ENCODE results near the gene CADM4.
"Not testable (repeated sequence)": the region's sequence is repeated elsewhere in the genome, so short reads cannot be mapped to it uniquely, and the experiment has no call there.

Gene CADM4

DNA sequence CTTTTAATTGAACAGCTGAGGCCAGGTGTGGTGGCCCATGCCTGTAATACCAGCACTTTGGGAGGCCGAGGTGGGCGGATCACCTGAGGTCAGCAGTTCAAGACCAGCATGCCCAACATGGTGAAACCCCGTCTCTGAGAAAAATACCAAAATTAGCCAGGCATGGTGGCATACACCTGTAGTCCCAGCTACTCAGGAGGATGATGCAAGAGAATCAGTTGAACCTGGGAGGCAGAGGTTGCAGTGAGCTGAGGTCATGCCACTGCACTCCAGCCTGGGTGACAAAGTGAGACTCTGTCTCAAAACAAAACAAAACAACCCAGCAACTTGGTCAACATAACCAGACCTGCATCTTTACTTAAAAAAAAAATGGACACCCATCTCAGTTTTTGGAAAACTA lies 52.6 kb downstream of the CADM4 start:
- H3K27me3 Mint-ChIP-seq; intact Hi-C loops (cut with micrococcal nuclease); H3K9me3 Mint-ChIP-seq; H3K4me3 Mint-ChIP-seq; H3K27ac Mint-ChIP-seq: not testable (repeated sequence)
- peaks cover 52% of the 10 kb centered on the region for H3K36me3 Mint-ChIP-seq (ENCODE audit: low read depth)
- H3K4me1 Mint-ChIP-seq (ENCODE audit: low read depth): peaks cover 32% of the 10 kb centered on the region

DNA sequence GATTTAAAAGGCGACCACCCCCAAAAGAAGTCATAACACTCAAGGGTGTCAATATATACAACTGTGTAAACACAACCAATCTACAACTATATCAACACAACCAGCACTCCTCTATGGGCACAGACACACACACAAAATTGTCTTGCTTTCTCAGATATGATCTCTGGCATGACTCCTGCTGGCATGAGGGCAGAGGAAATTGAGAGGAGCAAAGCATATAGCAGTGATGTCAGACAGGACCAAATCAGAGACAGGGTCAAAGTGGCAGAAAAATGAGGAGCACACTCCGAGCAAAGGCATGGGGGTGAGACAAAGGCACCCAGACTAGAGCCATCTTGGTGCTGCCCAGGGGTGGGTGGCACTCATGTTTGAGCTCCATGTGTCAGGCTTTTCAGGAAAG lies 53.3 kb downstream of the CADM4 start:
- no peaks in the 10 kb centered on the region for H3K9me3 Mint-ChIP-seq
- H3K4me1 Mint-ChIP-seq (ENCODE audit: low read depth): peaks cover 32% of the 10 kb centered on the region
- no peak overlapping the region for H3K4me3 Mint-ChIP-seq
- intact Hi-C loops (cut with micrococcal nuclease): no loop called here
- H3K36me3 Mint-ChIP-seq (ENCODE audit: low read depth): peaks cover 45% of the 10 kb centered on the region
- no peaks in the 10 kb centered on the region for H3K27me3 Mint-ChIP-seq
- no peak overlapping the region for H3K27ac Mint-ChIP-seq

DNA sequence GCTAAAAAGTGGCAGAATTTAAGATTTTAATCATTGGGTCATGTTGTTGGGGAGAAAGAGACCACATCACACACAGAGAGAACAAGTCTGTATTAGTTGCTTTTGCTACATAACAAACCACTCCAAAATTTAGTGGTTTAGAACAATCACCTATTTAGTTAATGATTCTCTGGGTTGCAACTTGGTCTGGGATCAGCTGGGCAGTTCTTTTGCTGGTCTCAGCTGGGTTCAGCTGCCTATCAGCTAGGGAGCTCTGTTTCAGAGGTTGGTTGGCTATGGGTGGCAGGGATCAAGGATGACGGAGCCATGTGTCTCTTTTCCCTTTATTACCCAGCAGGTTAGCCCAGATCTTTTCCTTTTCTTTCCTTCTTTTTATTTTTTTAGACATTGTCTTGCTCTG lies 55.2 kb downstream of the CADM4 start:
- intact Hi-C loops (cut with micrococcal nuclease): no loop called here

DNA sequence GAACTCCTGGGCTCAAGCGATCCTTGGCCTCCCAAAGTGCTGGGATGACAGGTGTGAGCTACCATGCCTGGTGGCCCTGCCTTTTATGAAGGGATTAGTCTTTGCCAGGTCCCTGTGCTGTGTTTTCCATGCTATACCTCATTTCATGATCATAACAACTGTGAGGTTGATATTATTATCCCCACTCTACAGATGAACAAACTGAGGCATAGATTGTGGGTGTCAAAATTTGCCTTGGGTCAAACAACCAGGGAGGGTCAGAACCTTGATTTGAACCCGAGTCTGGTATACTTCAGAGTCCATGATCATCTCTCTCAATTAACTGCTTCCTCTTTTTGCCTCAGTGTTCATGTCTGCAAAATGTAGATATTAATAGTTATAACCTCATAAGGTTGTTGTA lies 57.2 kb downstream of the CADM4 start:
- H3K27ac Mint-ChIP-seq: no peak overlapping the region
- peaks cover 17% of the 10 kb centered on the region for H3K36me3 Mint-ChIP-seq (ENCODE audit: low read depth)
- H3K4me3 Mint-ChIP-seq: no peak overlapping the region
- peaks cover 39% of the 10 kb centered on the region for H3K4me1 Mint-ChIP-seq (ENCODE audit: low read depth)
- no peaks in the 10 kb centered on the region for H3K9me3 Mint-ChIP-seq
- no peaks in the 10 kb centered on the region for H3K27me3 Mint-ChIP-seq
- intact Hi-C loops (cut with micrococcal nuclease): no loop called here

More for the DNA sequence above, 55.2 kb downstream of the CADM4 start:
- H3K27me3 Mint-ChIP-seq: no peaks in the 10 kb centered on the region
- H3K27ac Mint-ChIP-seq: peak overlapping the region; percentile 77
- peaks cover 28% of the 10 kb centered on the region for H3K36me3 Mint-ChIP-seq (ENCODE audit: low read depth)
- no peak overlapping the region for H3K4me3 Mint-ChIP-seq
- peaks cover 30% of the 10 kb centered on the region for H3K4me1 Mint-ChIP-seq (ENCODE audit: low read depth)
- no peaks in the 10 kb centered on the region for H3K9me3 Mint-ChIP-seq

DNA sequence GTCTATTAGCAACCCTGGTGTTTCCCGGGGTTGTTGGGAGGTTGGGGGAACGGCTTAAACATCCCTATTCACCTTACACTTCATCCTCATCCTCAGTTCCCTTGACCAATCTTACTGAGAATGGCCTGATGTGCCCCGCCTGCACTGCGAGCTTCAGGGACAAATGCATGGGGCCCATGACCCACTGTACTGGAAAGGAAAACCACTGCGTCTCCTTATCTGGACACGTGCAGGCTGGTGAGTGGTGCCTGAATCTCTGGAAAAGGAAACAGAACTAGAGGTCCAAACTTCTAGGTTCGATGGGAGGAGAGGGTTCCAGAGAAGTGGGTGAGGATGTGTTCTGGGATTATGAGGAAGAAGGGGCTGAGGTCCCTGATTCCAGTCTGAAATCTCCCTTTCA lies 58.2 kb downstream of the CADM4 start:
- H3K27me3 Mint-ChIP-seq: no peaks in the 10 kb centered on the region
- intact Hi-C loops (cut with micrococcal nuclease): no loop called here
- no peaks in the 10 kb centered on the region for H3K9me3 Mint-ChIP-seq
- peak overlapping the region; percentile 16 for H3K27ac Mint-ChIP-seq
- no peak overlapping the region for H3K4me3 Mint-ChIP-seq
- peaks cover 41% of the 10 kb centered on the region for H3K4me1 Mint-ChIP-seq (ENCODE audit: low read depth)
- H3K36me3 Mint-ChIP-seq (ENCODE audit: low read depth): peaks cover 10% of the 10 kb centered on the region

DNA sequence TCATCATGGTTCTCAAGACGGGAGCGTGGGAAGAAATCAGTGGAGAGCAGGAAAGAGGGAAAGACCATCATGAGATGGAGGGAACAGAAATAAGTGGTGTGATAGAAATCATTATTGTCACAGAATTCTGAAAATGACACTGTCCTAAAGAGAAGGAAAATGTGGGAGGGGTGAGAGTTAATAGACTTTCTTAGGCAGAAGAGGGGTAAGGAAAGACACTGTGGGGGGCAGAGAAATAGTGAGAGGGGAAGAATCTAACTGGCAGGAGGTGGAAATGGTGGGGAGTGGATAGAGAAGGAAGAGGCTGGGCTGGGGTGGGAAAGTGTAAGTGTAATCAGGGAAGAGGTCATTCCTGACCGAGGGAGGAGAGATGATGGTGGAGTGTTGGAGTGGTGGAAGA lies 60.9 kb downstream of the CADM4 start:
- H3K4me1 Mint-ChIP-seq (ENCODE audit: low read depth): peaks cover 38% of the 10 kb centered on the region
- H3K9me3 Mint-ChIP-seq: no peaks in the 10 kb centered on the region
- peak overlapping the region; percentile 2 for H3K27ac Mint-ChIP-seq
- H3K4me3 Mint-ChIP-seq: no peak overlapping the region
- H3K36me3 Mint-ChIP-seq (ENCODE audit: low read depth): peaks cover 7% of the 10 kb centered on the region
- intact Hi-C loops (cut with micrococcal nuclease): no loop called here
- no peaks in the 10 kb centered on the region for H3K27me3 Mint-ChIP-seq

DNA sequence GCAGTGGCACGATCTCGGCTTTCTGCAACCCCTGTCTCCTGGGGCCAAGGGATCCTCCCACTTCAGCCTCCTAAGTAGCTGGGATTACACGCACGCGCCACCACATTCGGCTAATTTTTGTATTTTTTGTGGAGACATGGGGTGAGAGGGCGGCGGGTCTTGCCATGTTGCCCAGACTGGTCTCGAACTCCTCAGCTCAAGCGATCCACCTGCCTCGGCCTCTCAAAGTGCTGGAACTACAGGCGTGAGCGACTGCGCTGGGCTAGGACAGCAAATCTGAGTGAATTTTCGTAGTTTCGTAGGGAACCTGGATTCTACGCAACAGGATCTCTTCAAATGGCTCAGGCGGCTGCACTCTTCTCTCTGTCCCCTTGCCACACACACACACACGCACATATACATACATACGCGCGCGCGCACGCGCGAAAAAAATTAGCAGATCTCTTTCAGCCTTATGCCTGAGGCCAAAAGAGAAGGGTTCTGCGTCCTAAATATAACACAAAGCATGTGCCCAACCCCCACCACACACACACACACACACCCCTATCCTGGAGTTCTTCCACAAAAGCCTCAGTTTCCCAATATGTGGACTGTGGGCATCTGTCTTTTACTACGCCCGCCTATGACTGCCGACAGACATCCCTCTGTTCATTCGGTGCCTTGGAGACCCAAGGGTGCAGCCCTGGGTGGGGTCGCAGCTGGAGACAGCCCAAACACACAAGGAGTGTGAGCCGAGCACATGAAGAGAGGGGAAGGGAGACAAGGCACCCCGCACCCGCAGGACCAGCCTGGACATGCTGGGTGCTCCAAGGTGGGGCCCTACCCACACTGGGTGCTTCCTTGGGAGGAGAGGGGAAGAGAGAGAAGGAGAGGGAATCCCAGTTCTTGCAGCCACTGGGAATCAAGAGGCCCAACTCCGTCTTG lies 63.4 kb downstream of the CADM4 start:
- Mint-ChIP-seq H3K36me3 (ENCODE audit: low read depth) (peaks cover 18% of the 10 kb centered on the region), H3K4me1 (ENCODE audit: low read depth) (peaks cover 43% of the 10 kb centered on the region), H3K9me3 (no peaks in the 10 kb centered on the region), H3K4me3 (peak overlapping the region; percentile 50), H3K27ac (peak overlapping the region; percentile 94), H3K27me3 (no peaks in the 10 kb centered on the region)
- intact Hi-C loops (cut with micrococcal nuclease): loop anchor here (1.0 kb wide), 1 partner anchor 20 kb away; the partner anchor contains the start of genes IRGQ and ZNF576

DNA sequence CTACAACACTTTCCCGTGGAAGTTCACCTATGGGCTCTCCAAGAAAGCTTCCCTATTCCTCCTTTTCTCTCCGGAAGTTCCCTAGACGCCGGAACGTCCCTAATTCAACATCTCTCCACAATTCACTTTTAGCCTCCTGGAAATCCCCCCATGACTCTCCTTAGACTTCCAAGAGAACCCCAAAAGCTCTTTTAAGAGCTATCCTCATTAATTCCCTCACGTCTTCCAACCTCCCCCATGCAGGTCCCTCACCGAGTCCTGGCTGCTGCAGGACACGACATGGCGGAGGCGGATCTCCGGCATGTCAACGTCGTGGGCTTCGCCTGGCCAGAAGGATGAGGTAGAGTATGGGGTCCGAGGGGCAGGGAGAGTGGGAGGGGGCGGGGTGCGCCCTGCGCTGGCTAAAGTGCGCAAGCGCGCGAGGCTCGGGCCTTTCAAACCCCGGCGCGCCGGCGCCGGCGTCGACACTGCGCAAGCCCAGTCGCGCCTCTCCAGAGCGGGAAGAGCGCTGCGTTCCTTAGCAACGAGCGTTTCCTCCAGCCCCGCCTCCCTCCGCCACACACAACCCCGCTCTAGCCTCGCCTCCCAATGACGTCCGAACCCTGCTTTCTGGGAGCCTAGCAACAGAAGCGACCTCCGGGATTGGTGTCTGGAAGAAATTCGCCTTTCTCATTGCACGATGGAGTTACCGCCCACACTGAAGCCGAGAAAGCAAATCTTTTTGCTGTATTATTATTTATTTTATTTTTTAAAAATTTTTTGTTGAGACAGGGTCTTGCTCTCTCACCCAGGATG lies 64.3 kb downstream of the CADM4 start, which contains the start of the genes PINLYP and XRCC1:
TSS of gene PINLYP (plus strand) at position 646 of the 795 bp plus-strand sequence. CDS start 1,391 bp downstream, outside the sequence.
TSS of gene XRCC1 (minus strand) at position 372 of the 795 bp plus-strand sequence. CDS start at position 303, 69 bp downstream.
- H3K36me3 Mint-ChIP-seq (ENCODE audit: low read depth): peaks cover 26% of the 10 kb centered on the region
- H3K9me3 Mint-ChIP-seq: no peaks in the 10 kb centered on the region
- H3K27me3 Mint-ChIP-seq: no peaks in the 10 kb centered on the region
- intact Hi-C loops (cut with micrococcal nuclease): loop anchor here (1.0 kb wide), 1 partner anchor 21 kb away; the partner anchor contains the start of genes IRGQ and ZNF576
- peak within 1 kb of the TSS; percentile 94 for H3K4me3 Mint-ChIP-seq
- peaks cover 44% of the 10 kb centered on the region for H3K4me1 Mint-ChIP-seq (ENCODE audit: low read depth)
- H3K27ac Mint-ChIP-seq: peak within 1 kb of the TSS; percentile 94

DNA sequence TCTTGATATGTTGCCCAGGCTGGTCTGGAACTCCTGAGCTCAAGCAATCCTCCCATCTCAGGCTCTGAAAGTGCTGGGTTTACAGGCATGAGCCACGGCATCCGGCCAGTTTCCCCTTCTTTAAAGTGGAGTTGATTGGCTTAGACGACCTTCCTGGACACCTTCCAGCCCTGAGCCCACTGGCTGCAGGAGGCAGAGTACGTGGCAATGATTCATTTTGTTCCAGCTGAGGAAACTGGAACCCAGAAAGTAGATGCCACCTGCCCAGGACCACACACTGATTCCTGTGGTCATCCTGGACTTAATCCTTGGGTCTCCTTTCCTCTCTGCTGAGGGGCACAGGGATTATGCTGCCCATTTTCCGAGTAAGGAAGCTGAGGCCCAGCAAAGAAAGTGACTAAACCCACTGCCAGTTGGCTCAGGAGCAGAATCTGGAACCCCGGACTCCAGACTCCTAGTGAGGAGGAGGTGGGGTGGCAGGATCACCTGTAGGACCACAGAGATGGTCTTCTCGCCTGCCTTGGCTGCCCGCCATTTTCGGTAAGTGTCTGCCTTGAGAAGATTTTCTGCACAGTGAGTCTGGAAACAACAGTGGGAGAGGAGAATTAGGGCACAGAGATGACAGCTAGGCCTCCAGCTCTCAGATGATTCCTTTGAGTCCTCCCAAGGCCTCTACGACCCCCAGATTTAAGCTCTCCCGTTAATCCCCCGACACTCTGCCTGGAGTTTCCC lies 65.1 kb downstream of the CADM4 start:
- H3K4me1 Mint-ChIP-seq (ENCODE audit: low read depth): peaks cover 40% of the 10 kb centered on the region
- H3K36me3 Mint-ChIP-seq (ENCODE audit: low read depth): peaks cover 34% of the 10 kb centered on the region
- peak overlapping the region; percentile 94 for H3K27ac Mint-ChIP-seq

More for the DNA sequence above, 65.1 kb downstream of the CADM4 start:
- H3K27me3 Mint-ChIP-seq: no peaks in the 10 kb centered on the region
- H3K9me3 Mint-ChIP-seq: no peaks in the 10 kb centered on the region
- peak overlapping the region; percentile 94 for H3K4me3 Mint-ChIP-seq
- intact Hi-C loops (cut with micrococcal nuclease): loop anchor here (1.0 kb wide), 1 partner anchor 22 kb away; the partner anchor contains the start of genes IRGQ and ZNF576

Measured in dendritic cell treated with granulocyte-macrophage colony-stimulating factor and Interleukin-4, amounts not matched to agents 40 ng/mL and 50 ng/mL, for 4 days (primary cell).